Fibroblast of skin of left quadriceps (primary cell): ENCODE measurements around the gene DNAH3.
"Not testable (repeated sequence)": the region's sequence is repeated elsewhere in the genome, so short reads cannot be mapped to it uniquely, and the experiment has no call there.

ENCODE experiments used
- DNase-seq, 2 experiments: peaks; one replicate each; pipeline ENCODE4 v3.0.0-alpha.2; 2013; ENCODE audit warnings: low read depth in 2 of 2

DNAH3 gene

GRCh38 chr16:20940871-20941635, 209.6 kb downstream of the DNAH3 start:
- no peak for DNase-seq

- no peak for DNase-seq
Observed at GRCh38 chr16:20939611-20940010, 211.0 kb downstream of the DNAH3 start.

GRCh38 chr16:20938426-20938825, 212.2 kb downstream of the DNAH3 start:
- peak in 1 of 2 experiments; percentile 8 for DNase-seq

GRCh38 chr16:20937736-20938135, 212.9 kb downstream of the DNAH3 start:
- no peak for DNase-seq

GRCh38 chr16:20933589-20933988, 217.1 kb downstream of the DNAH3 start:
- no peak for DNase-seq

GRCh38 chr16:20931066-20931600, 219.5 kb downstream of the DNAH3 start:
- no peak for DNase-seq

GRCh38 chr16:20930365-20930690, 220.3 kb downstream of the DNAH3 start:
- no peak for DNase-seq

- DNase-seq: not testable (repeated sequence)
Observed at GRCh38 chr16:20929676-20930364, 220.8 kb downstream of the DNAH3 start.

- DNase-seq: peak in 1 of 2 experiments; percentile 8
Observed at GRCh38 chr16:20928774-20929411, 221.8 kb downstream of the DNAH3 start.

- DNase-seq: no peak
Observed at GRCh38 chr16:20925751-20926150, 224.9 kb downstream of the DNAH3 start.

- no peak for DNase-seq
Observed at GRCh38 chr16:20923876-20924275, 226.8 kb downstream of the DNAH3 start.

- DNase-seq: no peak
Observed at GRCh38 chr16:20920799-20921198, 229.8 kb downstream of the DNAH3 start.

- no peak for DNase-seq
Observed at GRCh38 chr16:20920091-20920490, 230.6 kb downstream of the DNAH3 start.

GRCh38 chr16:20918486-20919239, 232.0 kb downstream of the DNAH3 start:
- DNase-seq: no peak

- DNase-seq: no peak
Observed at GRCh38 chr16:20916942-20917341, 233.7 kb downstream of the DNAH3 start.

GRCh38 chr16:20916289-20916688, 234.4 kb downstream of the DNAH3 start:
- DNase-seq: no peak

- DNase-seq: no peak
Observed at GRCh38 chr16:20911361-20911760, 239.3 kb downstream of the DNAH3 start.

GRCh38 chr16:20910781-20911321, 239.8 kb downstream of the DNAH3 start:
- DNase-seq: peak; percentile 86 to 90

- DNase-seq: peak; percentile 85 to 86
Observed at GRCh38 chr16:20906341-20907255, 244.0 kb downstream of the DNAH3 start.

GRCh38 chr16:20905576-20905975, 245.1 kb downstream of the DNAH3 start:
- no peak for DNase-seq
